KBM-7 (cell line): ENCODE data around the gene JCAD.
"Not testable (repeated sequence)": the region's sequence is repeated elsewhere in the genome, so short reads cannot be mapped to it uniquely, and the experiment has no call there.

Experiments
- DNase-seq: peaks from one replicate; pipeline ENCODE4 v3.0.0-alpha.2; 2015
- in situ Hi-C: fragments of 300-500 bp; cut with MboI; formaldehyde crosslinking; loops from 2 replicates; pipeline ENCODE4 v1.14.3; 2020; ENCODE audit warnings: low sequenced_read_pairs, low pct_unique_long_range_greater_than_20kb, mixed read lengths

The JCAD gene, protein sequence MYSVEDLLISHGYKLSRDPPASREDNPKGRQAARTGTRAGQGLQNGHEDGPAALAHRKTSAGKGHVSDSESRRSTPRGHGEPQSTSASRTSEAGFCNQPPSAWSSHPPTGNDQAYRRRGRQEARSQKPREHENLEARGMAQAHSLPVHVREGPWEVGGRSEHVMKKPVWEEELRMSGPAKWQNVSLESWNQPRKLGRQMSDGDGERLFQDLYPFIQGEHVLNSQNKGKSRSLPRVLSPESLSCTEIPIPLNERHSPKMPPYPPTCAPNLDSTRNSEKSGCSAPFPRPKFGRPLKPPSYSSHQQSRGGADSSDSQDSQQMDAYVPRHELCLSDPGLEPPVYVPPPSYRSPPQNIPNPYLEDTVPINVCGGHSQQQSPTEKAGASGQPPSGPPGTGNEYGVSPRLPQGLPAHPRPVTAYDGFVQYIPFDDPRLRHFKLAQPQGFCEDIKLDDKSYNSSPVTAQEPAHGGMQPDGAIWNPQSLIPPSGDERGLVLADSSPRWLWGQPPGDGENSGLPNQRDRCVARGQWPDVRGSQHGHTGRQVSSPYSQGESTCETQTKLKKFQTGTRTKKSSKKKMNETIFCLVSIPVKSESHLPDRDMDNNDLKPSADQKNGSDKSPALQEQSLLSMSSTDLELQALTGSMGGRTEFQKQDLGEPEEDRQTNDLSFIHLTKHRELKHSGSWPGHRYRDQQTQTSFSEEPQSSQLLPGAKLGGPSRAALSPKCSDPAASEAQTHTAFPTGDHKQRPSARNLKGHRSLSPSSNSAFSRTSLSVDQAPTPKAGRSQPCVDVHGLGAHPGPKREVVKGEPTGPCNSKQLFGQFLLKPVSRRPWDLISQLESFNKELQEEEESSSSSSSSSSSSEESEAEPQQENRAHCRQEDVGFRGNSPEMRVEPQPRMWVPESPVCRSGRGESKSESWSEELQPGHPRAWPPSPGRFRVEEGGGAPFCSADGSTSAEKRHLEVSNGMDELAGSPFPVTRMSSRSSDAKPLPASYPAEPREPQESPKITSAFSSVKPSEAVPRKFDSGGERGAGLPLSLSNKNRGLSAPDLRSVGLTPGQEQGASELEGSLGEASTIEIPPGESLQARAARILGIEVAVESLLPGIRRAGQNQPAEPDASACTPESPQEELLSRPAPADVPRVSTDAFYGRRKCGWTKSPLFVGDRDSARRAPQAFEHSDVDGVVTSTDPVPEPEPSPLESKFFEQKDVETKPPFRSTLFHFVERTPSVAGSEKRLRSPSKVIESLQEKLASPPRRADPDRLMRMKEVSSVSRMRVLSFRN (N-terminal part only)

DNA sequence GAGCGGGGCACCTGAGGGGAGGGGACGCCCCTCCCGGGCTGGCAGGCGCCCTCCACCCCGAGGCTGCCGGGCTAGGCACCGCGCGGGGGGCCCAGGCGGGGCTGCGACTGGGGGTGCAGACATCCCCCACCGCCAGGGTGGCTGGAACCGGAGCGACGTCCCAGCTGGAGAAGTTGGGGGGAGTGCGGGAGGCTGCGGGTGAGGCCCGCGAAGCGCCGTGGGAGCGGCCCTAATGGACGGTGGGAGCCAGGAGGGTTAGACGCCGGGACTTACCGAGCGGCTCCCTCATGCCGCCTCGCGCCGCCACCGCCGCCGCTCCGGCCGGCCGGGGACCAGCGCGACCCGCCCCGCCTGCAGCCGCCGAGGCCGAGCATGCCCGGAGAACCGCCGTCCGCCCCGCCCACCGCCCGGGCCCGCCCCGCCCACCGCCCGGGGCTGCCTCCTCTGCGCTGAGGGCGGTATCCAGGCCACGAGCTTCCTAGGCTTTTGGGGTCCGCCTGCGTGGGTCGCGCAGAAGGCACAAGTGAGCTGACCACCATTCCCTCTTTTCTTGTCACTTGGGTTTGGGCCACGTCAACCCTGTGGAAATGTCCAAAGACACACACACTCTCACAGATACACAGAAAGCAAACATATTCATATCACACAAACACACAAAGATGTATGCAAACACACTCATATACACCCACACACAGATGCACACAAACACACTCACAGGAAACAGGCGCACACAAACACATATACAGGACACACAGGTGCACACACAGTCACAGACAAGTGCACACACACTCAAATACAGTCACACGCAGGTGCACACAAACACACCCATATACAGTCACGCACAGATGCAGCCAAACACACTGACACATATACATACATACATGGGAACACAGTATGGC lies at the start of gene JCAD:
TSS of gene JCAD (minus strand) at position 378 of the 899 bp plus-strand sequence. CDS start 11,774 bp downstream, outside the sequence.
- peak; percentile 36 for DNase-seq
- in situ Hi-C loops, result no loop called here

DNA sequence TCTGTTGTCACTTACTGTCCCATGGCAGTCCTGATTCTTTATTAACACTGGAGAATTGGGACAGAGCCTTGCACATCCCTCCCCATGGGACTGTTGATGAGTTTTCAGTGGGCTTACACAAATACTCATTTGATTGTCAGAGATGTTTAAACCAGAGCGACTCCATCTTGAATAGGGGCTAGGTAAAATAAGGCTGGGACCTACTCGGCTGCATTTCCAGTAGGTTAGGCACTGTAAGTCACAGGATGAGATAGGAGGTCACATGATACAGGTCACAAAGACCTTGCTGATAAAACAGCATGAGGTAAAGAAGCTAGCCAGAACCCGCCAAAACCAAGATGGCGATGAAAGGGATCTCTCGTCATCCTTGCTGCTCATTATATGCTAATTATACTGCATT lies 47.6 kb upstream of the JCAD start:
- no peak for DNase-seq
- in situ Hi-C loops, result no loop called here

DNA sequence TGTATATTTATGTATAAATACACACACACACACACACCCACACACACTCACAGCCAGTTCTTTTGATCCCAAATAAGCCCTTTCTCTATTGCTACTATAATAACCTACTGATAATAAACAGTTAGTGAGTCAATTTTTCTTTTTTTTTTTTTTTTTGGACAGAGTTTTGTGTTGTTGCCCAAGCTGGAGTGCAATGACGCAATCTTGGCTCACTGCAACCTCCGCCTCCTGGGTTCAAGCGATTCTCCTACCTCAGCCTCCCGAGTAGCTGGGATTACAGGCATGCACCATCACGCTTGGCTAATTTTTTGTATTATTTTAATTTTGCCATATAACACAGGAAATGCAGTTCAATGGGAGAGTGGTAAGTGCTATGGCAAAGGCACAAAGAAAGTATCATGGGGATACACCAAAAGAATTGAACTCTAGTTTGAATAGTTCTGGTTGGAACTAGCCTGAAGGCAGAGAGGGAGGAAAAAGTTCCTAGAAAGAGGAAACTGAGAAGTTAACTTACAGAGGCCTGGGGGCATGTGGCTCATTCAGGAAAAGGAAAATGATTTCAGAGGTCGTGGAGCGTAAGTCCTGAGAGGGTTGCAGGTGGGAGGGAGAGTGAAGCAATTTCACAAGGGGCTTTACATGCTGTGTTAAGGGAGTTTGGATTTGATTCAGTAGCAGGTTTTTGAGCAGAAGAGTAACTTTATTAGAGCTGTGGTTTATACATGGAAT lies 44.4 kb upstream of the JCAD start:
- DNase-seq, result peak; percentile 39
- in situ Hi-C loops, result no loop called here

DNA sequence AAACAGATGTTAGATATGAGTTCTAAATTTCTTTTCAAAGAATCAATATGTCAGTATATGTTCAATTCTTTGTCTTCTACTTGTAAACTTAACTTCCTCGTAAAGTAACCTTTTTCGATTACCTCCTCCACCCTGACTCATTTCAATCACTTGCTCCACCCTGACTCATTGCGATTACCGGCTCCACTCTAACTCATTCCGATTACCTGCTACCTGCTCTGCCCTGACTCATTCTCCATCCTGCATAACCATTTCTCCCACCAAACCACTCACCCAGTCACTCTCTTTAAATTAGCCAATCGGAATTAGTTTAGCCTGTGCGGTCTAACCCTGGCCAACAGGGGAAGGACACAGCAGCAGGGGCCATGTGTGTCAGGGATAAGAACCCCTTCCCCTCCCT lies 40.3 kb upstream of the JCAD start:
- in situ Hi-C loops, DNase-seq: not testable (repeated sequence)

DNA sequence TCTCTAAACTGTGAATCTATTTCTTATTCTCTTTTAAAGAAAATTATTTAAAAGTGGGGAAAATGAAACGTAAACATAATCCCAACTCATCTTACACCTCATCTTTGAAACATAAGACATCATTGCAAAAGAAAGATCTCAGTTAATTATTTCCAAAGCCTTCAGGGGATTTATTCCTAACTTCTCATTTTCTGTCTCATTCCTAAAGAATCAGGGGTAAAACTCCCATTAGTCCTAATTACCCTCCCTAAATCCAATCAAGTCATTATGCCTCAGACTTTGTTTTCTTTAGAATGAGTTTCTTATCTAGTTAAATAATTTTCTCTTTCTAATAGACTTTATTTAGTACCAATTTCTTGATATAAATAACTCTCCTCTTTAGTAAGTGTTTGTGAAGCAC lies 39.7 kb upstream of the JCAD start:
- no peak for DNase-seq

DNA sequence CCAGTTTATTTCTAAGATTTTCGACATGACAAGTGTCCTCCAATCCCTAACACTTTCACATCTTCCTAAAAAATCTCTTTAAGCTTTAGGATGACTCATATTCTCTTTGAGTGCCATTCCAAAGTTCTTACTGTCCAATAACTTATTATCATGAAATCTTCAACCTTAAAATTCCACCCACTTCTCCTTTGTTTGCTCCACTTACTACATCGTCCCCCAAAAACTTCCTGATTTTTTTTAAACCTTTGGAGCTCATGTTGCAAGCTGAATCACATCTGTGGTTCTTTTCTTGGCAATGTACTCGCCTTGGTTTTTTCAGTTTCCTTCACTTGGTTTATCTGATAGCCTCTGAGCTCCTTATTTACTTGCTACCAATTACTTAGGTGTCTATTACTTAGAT lies 39.2 kb upstream of the JCAD start:
- DNase-seq, result peak; percentile 23
- in situ Hi-C loops, result no loop called here

More for the DNA sequence above, 39.7 kb upstream of the JCAD start:
- in situ Hi-C loops, result no loop called here

DNA sequence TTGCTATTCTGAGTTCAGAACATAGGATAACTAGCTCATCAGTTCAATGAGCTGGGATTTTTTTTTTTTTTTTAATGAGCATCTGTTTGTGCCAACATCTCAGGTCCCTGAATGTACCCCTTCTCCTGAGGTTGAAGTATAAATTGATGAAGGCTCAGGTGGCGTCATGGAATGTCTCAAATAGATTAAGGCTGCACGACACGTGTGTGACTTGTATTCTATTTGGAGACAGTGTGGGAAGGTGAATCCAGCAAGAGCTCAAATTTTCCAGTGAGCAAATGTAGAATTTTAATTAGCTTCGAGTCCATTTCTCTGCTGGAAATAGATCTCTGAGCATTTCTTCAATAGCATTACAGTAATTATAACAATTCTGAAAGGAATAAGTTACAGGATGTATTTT lies 37.2 kb upstream of the JCAD start:
- in situ Hi-C loops, result no loop called here
- DNase-seq, result no peak

DNA sequence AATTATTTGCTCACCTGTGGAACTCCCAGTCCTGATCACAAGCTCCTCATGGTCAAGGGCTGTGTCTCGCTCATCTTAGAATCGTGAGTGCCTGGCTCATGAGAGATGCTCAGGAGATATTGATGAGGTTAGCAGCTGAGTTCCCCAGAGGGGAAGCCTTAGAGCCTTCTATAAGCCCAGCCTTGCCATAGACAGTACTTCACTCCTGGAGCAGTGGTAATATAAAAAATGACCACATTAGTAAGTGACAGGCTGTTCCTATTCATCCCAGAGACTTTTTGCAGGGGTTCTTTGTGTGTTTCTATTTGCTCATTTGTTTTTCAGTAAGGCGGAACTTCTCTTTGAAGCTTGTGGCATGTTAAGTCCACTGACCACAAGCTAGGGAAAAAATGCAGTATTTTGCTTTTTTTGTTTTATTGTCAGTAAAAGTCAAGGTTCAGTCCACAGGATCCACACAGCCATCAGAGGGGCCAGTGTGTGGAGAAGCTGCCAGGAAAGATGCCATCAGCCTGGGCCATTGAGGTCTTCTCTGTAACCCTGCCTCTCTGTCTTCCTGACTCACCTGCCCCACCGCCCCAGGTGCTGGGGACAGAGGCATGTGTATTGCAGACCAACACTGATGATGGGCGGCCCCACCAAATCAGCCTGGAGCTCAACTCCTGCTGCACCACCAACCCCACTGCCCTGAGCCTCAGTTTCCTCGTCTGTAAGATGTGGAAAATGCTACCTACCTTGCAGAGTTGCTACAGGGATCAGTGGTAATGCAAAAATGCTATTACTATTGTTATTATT lies 36.4 kb upstream of the JCAD start:
- DNase-seq, result no peak
- in situ Hi-C loops, result no loop called here

DNA sequence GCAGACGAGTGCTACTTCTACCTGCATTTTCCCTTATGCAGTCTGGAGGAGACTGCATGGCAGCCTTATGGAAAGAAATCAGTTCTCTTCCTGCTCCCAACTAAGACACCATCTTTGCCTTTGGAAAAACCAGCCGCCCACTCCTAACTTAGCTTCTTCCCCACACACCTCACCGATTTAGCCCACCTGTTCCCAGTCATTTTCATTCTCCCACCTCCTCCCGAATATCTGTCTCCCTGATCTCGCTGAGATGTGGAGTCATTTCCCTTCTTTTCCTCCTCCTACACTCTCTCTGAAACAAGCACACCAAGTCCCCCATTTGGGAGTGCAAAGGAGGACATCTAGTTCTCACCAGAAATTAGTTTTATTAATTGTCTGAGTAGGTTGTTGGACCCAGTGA lies 35.2 kb upstream of the JCAD start:
- in situ Hi-C loops, result no loop called here
- DNase-seq, result no peak

DNA sequence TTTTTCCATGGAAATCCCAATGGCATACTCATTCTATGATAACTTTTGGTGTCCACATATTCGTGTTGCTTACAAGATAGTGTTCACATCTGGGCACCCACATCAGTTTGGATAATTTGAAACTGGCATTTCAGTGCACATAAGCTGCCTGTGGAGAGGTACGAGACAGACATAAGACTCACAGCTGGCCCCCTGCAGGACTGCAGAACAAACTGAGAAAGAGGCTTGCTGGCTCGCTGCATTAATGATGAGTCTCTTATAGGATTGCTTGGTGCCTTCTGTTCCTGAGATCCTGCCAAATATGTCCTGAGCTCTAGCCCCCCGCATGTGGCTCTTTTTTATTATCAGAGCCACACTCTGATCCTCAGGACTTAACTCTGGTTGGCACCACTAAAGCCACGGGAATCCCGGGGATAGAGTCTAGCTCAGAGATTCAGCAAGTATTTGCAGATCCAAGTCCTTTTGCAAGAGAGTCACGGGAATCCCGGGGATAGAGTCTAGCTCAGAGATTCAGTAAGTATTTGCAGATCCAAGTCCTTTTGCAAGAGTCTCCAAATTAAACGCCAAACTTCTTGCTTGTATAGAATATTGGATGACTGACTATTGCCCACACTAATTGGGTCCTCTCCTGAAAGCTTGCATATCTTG lies 34.0 kb upstream of the JCAD start:
- in situ Hi-C loops, result no loop called here
- no peak for DNase-seq

DNA sequence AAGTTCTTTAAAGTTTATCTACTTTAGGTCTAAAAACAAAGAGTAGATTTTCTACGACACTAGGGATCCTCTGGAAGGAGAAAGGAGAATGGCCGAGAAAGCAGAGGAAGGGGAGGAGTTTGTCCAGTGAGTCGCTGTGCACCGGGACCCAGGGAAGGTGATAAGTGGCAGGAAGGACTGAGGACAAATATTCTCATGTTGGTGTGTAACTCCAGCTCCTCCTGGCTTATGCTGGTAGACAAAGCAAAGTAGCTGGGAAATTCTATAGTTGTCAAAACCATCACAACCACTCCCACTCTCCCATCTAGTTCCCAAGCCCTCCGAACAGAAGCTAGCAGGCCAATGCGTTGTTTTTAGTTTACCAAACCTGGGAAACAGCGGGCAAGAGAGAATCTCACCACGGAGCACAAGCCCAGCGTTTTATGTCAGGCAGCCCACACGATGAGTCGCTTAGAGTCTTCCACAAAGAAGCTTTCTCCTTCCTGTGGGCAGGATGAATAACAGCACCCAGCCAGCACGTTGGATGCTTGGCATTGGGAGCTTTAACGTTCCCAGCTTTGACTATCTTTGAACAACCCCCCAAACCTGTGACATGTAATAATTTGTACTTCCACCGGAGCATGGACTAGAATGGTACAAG lies 32.9 kb upstream of the JCAD start:
- no peak for DNase-seq
- in situ Hi-C loops, result no loop called here

DNA sequence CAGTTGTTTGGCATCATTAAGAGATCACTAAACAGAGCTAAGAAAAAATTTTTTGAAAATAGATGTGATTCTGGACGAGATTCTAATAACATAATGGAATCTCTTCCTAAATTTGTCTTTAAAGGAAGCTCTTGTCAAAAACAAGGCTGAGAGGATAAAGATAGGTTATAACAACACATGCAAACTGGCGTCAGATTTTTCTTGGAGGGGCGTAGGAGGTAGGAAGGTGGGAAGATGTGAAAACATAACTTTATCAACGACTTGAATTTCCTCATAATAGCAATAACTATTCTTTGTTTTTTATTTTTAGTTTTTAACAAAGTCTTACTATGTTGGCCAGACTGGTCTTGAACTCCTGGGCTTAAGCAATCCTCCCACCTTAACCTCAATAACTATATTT lies 31.8 kb upstream of the JCAD start:
- in situ Hi-C loops, result no loop called here
- no peak for DNase-seq

DNA sequence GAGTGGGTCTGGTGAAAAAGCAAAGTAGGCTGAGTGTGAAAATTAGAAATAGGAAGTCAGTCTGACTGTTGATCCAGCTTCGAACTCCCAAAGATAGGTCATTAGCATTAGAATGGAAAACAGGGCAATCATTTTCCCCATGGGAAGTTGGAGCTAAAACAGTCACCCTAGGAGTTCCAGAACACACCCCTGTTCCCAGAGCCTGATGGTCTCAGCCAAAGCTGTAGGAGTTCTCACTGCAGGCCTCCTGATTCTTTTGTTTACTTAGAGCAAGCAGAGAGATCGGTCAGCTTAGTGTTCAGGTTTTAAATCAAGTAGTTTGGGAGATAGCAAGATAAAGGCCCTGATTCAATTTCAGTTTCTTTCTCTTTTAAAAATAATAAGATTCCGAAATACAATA lies 28.8 kb upstream of the JCAD start:
- in situ Hi-C loops, result no loop called here

DNA sequence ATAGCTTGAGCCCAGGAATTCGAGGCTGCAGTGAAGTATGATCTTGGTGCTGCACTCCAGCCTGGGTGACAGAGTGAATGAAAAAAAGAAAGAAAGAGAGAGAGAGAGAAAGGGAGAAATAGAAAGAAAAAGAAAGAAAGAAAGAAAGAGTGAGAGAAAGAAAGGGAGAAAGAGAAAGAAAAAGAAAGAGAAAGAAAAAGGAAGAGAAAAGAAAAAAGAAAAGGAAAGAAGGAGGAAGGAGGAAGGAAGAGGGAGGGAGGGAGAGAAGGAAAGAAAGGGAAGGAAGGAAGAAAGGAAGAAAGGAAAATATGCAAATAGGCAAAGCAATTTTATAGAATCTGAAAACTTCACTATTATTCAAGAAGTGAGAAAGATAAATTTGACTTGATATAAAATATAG lies 24.5 kb upstream of the JCAD start:
- in situ Hi-C loops, result no loop called here
- no peak for DNase-seq

More for the DNA sequence above, 28.8 kb upstream of the JCAD start:
- no peak for DNase-seq

DNA sequence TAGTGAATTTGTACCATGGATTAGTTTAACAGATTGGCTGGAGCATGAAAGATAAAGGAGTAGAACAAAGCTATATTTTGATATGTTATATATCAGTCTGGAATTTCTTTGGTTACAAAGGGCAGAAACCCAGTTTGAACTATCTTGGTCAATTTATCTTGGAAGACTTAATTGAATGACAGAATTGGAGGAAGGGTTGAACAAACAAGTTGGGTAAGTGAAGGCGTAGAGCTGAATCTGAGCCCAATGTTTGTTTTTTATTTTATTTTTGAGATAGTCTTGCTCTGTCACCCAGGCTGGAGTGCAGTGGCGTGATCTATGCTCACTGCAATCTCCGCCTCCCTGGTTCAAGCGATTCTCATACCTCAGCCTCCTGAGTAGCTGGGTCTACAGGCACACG lies 21.8 kb upstream of the JCAD start:
- DNase-seq, result no peak
- in situ Hi-C loops, result no loop called here

DNA sequence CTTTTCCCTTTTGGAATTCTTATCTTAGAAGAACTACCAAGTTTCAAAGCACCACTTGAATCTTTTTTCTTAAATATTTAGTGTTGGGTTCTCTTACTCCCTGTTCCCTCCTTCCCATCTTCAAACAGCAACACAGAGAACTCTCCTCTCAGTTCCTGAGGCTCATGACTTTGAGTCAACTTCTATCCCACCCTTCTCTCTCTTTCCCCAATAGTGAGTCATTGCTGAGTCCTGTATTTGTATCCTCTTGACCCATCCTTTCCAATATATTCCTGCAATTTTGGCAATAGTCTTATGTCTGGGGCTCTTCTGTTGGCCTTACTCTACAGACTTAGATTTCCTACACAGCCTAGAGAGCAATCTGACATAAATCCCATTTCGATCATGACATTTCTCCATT lies 20.8 kb upstream of the JCAD start:
- no peak for DNase-seq
- in situ Hi-C loops, result no loop called here
